GM23338 (cell line): ENCODE measurements around the gene DUSP18.

ENCODE experiments used
- CREB1 ChIP-seq: fragments of 250-450 bp; sonication (Bioruptor Pico); IDR thresholded peaks from 2 replicates; pipeline ENCODE4 v1.5.0; 2020; ENCODE audit warnings: low read depth, mild to moderate bottlenecking, moderate library complexity
- EZH2 ChIP-seq: fragments of 200-600 bp; sonication (generic); IDR thresholded peaks from one replicate; pipeline ENCODE4 v1.8.0; 2017; ENCODE audit warnings: antibody characterized with exemption, mild to moderate bottlenecking, low read depth; ENCODE audit not compliant: unreplicated experiment
- EZH2phosphoT487 ChIP-seq: fragments of 200-600 bp; sonication (generic); IDR thresholded peaks from one replicate; pipeline ENCODE4 v1.8.1; 2018; ENCODE audit warnings: antibody characterized with exemption; ENCODE audit not compliant: unreplicated experiment
- JUNB ChIP-seq: IDR thresholded peaks from one replicate; pipeline ENCODE4 v1.6.1; 2016; ENCODE audit warnings: antibody characterized with exemption; ENCODE audit not compliant: unreplicated experiment
- NANOG ChIP-seq: IDR thresholded peaks from 2 replicates; pipeline ENCODE4 v1.6.1; 2016; ENCODE audit warnings: antibody characterized with exemption, borderline replicate concordance
- POLR2AphosphoS5 ChIP-seq: IDR thresholded peaks from 2 replicates; pipeline ENCODE4 v1.6.1; 2016; ENCODE audit warnings: antibody characterized with exemption, low read depth
- STAT1 ChIP-seq: IDR thresholded peaks from one replicate; pipeline ENCODE4 v1.6.1; 2016; ENCODE audit warnings: antibody characterized with exemption; ENCODE audit not compliant: unreplicated experiment
- ZNF114 ChIP-seq: fragments of 250-450 bp; sonication (Bioruptor Pico); IDR thresholded peaks from 2 replicates; pipeline ENCODE4 v1.5.0; 2020; ENCODE audit warnings: mild to moderate bottlenecking, moderate library complexity
- ZNF331 ChIP-seq: fragments of 250-450 bp; sonication (Bioruptor Pico); IDR thresholded peaks from 2 replicates; pipeline ENCODE4 v1.5.0; 2020; ENCODE audit warnings: low read depth, mild to moderate bottlenecking, moderate library complexity
- TF ChIP-seq, protein P1 (sequence below), 2 experiments: fragments of 200-600 bp in 1 of 2; sonication (generic) in 1 of 2; conservative IDR thresholded peaks; 2 replicates each; pipeline versions ENCODE4 v1.5.1 to v1.6.1; 2016 to 2017; ENCODE audit warnings: antibody characterized with exemption in 2 of 2, low read depth in 2 of 2, mild to moderate bottlenecking in 2 of 2, moderate library complexity in 1 of 2
- TF ChIP-seq, protein P2 (sequence below): IDR thresholded peaks from 2 replicates; pipeline ENCODE4 v1.6.1; 2016; ENCODE audit warnings: antibody characterized with exemption
- TF ChIP-seq, protein P3 (sequence below): fragments of 250-450 bp; sonication (Bioruptor Pico); IDR thresholded peaks from 2 replicates; pipeline ENCODE4 v1.5.0; 2020; ENCODE audit warnings: mild to moderate bottlenecking, moderate library complexity
- TF ChIP-seq, protein P4 (sequence below): IDR thresholded peaks from one replicate; pipeline ENCODE4 v1.6.1; 2018; ENCODE audit warnings: antibody characterized with exemption; ENCODE audit not compliant: unreplicated experiment

DNA sequence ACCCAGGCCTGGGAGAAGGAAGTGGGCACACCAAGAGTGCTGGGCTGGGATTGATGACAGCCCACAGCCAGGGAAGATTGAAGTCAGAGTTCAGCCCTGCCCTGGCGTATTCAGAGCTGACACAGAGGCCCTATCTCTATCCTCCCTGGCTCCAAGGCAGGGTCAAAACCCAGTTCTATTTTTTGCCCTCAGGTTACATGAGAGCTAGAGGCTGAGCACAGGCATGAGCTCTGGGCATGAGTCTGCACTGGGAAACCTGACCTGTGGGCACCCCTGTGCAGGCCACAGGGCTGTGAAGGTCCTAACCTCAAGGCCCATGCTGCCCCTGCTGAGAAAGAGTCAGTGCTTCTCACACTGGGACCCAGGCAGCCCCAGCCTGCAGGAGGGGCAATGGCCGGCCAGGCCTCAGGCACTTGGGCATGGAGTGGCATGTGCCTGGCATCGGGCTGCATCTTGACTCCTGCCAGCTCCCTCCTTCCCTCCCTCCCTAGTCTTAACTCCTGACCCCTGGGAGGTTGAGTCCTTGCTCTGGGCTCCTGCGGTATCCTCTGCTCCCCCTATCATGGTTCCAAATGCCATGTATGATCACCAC lies 26.7 kb downstream of the DUSP18 start:
- TF ChIP-seq EZH2: no peak
- TF ChIP-seq, protein P1, sequence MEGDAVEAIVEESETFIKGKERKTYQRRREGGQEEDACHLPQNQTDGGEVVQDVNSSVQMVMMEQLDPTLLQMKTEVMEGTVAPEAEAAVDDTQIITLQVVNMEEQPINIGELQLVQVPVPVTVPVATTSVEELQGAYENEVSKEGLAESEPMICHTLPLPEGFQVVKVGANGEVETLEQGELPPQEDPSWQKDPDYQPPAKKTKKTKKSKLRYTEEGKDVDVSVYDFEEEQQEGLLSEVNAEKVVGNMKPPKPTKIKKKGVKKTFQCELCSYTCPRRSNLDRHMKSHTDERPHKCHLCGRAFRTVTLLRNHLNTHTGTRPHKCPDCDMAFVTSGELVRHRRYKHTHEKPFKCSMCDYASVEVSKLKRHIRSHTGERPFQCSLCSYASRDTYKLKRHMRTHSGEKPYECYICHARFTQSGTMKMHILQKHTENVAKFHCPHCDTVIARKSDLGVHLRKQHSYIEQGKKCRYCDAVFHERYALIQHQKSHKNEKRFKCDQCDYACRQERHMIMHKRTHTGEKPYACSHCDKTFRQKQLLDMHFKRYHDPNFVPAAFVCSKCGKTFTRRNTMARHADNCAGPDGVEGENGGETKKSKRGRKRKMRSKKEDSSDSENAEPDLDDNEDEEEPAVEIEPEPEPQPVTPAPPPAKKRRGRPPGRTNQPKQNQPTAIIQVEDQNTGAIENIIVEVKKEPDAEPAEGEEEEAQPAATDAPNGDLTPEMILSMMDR (conservative IDR thresholded peaks at IDR 0.05; ENCODE audit: low read depth in 2 of 2): no peak
- no peak for TF ChIP-seq EZH2phosphoT487
- no peak for TF ChIP-seq POLR2AphosphoS5
- no peak for TF ChIP-seq CREB1 (CRISPR knock-in tag)
- TF ChIP-seq, protein P2, sequence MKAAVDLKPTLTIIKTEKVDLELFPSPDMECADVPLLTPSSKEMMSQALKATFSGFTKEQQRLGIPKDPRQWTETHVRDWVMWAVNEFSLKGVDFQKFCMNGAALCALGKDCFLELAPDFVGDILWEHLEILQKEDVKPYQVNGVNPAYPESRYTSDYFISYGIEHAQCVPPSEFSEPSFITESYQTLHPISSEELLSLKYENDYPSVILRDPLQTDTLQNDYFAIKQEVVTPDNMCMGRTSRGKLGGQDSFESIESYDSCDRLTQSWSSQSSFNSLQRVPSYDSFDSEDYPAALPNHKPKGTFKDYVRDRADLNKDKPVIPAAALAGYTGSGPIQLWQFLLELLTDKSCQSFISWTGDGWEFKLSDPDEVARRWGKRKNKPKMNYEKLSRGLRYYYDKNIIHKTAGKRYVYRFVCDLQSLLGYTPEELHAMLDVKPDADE: no peak
- TF ChIP-seq, protein P3, sequence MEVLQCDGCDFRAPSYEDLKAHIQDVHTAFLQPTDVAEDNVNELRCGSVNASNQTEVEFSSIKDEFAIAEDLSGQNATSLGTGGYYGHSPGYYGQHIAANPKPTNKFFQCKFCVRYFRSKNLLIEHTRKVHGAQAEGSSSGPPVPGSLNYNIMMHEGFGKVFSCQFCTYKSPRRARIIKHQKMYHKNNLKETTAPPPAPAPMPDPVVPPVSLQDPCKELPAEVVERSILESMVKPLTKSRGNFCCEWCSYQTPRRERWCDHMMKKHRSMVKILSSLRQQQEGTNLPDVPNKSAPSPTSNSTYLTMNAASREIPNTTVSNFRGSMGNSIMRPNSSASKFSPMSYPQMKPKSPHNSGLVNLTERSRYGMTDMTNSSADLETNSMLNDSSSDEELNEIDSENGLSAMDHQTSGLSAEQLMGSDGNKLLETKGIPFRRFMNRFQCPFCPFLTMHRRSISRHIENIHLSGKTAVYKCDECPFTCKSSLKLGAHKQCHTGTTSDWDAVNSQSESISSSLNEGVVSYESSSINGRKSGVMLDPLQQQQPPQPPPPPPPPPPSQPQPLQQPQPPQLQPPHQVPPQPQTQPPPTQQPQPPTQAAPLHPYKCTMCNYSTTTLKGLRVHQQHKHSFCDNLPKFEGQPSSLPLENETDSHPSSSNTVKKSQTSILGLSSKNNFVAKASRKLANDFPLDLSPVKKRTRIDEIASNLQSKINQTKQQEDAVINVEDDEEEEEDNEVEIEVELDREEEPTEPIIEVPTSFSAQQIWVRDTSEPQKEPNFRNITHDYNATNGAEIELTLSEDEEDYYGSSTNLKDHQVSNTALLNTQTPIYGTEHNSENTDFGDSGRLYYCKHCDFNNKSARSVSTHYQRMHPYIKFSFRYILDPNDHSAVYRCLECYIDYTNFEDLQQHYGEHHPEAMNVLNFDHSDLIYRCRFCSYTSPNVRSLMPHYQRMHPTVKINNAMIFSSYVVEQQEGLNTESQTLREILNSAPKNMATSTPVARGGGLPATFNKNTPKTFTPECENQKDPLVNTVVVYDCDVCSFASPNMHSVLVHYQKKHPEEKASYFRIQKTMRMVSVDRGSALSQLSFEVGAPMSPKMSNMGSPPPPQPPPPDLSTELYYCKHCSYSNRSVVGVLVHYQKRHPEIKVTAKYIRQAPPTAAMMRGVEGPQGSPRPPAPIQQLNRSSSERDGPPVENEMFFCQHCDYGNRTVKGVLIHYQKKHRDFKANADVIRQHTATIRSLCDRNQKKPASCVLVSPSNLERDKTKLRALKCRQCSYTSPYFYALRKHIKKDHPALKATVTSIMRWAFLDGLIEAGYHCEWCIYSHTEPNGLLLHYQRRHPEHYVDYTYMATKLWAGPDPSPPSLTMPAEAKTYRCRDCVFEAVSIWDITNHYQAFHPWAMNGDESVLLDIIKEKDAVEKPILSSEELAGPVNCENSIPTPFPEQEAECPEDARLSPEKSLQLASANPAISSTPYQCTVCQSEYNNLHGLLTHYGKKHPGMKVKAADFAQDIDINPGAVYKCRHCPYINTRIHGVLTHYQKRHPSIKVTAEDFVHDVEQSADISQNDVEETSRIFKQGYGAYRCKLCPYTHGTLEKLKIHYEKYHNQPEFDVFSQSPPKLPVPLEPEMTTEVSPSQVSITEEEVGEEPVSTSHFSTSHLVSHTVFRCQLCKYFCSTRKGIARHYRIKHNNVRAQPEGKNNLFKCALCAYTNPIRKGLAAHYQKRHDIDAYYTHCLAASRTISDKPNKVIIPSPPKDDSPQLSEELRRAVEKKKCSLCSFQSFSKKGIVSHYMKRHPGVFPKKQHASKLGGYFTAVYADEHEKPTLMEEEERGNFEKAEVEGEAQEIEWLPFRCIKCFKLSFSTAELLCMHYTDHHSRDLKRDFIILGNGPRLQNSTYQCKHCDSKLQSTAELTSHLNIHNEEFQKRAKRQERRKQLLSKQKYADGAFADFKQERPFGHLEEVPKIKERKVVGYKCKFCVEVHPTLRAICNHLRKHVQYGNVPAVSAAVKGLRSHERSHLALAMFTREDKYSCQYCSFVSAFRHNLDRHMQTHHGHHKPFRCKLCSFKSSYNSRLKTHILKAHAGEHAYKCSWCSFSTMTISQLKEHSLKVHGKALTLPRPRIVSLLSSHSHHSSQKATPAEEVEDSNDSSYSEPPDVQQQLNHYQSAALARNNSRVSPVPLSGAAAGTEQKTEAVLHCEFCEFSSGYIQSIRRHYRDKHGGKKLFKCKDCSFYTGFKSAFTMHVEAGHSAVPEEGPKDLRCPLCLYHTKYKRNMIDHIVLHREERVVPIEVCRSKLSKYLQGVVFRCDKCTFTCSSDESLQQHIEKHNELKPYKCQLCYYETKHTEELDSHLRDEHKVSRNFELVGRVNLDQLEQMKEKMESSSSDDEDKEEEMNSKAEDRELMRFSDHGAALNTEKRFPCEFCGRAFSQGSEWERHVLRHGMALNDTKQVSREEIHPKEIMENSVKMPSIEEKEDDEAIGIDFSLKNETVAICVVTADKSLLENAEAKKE (CRISPR knock-in tag): no peak
- TF ChIP-seq, protein P4, sequence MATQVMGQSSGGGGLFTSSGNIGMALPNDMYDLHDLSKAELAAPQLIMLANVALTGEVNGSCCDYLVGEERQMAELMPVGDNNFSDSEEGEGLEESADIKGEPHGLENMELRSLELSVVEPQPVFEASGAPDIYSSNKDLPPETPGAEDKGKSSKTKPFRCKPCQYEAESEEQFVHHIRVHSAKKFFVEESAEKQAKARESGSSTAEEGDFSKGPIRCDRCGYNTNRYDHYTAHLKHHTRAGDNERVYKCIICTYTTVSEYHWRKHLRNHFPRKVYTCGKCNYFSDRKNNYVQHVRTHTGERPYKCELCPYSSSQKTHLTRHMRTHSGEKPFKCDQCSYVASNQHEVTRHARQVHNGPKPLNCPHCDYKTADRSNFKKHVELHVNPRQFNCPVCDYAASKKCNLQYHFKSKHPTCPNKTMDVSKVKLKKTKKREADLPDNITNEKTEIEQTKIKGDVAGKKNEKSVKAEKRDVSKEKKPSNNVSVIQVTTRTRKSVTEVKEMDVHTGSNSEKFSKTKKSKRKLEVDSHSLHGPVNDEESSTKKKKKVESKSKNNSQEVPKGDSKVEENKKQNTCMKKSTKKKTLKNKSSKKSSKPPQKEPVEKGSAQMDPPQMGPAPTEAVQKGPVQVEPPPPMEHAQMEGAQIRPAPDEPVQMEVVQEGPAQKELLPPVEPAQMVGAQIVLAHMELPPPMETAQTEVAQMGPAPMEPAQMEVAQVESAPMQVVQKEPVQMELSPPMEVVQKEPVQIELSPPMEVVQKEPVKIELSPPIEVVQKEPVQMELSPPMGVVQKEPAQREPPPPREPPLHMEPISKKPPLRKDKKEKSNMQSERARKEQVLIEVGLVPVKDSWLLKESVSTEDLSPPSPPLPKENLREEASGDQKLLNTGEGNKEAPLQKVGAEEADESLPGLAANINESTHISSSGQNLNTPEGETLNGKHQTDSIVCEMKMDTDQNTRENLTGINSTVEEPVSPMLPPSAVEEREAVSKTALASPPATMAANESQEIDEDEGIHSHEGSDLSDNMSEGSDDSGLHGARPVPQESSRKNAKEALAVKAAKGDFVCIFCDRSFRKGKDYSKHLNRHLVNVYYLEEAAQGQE: no peak
- TF ChIP-seq JUNB: no peak
- no peak for TF ChIP-seq NANOG
- no peak for TF ChIP-seq ZNF331
- no peak for TF ChIP-seq STAT1
- no peak for TF ChIP-seq ZNF114
